Activated CD8-positive, alpha-beta memory T cell treated with anti-CD3 and anti-CD28 coated beads for 48 hours (primary cell): ENCODE results near the gene PDGFA.

Source experiments
- DNase-seq, 3 experiments: peaks; one replicate each; pipeline ENCODE4 v3.0.0-alpha.2; 2020; ENCODE audit warnings: low read depth in 2 of 3, low spot score in 2 of 3

Gene PDGFA

DNA sequence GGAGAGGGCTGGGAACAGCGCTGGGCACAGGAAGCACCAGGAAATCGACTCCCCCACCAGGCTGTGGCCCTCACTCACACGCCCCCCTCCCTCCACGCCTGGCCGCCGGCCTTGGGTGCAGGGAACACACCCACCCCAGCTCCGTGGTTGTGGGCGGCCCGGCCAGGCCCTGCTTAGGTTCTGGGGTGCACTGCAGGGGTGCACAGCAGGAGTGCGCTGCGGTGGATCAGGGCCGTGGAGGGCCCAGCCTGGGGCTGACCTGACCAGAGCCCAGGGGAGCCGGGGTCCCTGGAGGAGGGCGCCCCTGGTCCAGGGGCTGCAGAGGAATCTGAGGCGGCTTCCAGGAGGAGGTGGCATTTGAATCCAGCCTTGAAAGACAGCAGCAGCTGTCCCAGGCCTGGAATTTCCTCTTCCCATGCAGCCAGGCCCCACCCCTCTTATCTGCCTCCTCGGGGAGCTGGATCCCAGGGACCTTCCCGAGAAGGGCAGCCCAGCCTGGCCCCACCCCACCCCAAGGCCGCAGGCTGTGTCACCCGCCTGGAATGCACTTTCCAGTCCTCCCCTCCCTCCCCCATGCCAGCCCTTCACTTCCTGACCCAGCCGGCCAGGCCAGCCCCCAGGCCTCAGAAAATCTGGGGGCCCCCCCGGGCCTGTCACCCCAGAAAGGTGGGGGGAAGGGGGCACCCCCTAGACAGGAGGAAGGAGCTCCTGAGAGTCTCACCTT lies 18.4 kb upstream of the PDGFA start:
- DNase-seq, result no peak

DNA sequence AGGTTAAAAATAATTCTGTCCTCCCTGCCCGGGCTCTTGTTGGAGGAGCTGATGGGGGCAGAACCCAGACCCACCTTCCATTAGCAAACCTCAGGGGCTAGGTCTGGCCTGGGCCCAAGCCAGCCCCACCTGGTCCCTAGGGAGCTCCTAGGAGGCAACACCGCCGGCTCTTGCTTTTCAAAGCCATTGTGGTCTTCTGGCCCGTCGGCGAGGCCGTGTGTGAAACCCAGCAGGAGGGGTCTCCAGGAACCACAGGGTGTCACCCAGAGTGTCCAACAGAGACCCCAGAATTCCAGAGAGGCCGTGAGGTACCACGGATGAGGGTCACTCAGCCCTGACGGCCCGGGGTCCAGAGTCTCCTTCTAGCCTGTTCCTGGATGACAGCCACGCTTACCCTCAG lies 16.6 kb upstream of the PDGFA start:
- DNase-seq, result no peak

DNA sequence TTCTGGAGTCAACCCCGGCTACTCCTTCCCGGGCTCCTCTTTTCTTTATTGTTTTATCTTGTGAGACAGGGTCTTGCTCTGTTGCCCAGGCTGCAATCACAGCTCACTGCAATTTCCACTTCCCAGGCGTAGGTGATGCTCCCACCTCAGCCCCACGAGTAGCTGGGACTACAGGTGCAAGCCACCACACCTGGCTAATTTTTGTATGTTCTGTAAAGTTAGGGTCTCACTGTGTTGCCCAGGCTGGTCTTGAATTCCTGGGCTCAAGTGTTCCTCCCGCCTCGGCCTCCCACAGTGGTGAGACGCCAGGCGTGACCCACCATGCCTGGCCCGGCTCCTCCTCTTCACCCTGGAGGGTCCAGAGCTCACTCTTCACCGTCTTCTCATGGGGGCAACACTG lies 15.3 kb upstream of the PDGFA start:
- DNase-seq, result no peak

DNA sequence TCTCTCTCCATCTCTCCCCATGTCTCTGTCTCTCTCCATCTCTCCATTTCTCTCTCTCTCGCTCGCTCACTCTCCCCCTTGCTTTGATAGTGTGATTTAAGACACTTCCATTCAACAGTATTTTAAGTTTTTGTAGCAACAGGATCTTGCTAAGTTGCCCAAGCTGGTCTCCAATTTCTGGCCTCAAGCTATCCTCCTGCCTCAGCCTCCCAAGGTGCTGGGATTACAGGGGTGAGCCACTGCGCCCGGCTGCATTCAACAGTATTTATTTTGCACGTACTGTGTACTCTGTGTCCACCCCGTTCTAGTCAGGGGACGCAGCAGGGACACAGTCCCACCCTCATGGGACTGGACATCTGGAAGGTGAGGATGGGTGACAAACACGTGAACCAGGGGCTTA lies 14.4 kb upstream of the PDGFA start:
- DNase-seq, result no peak

DNA sequence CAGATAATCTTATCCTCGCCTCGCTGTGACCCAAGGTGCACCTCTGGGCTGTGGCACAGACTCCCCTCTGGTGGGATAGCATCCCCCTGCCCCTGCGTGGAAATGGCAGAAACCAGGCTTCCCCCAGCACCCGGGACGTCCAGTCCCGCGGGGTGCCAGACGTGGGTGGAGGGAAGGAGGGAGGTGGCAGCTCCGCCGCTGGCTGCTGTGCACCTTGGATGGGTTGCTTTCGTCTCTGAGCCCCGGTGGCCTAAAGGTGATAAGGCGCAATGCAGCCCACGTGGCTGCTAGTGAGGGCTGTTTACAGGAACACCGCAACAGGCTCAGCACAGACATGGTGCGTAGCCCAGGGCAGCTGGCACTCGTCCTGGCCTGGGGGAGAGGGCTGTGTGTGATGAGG lies 13.6 kb upstream of the PDGFA start:
- no peak for DNase-seq

DNA sequence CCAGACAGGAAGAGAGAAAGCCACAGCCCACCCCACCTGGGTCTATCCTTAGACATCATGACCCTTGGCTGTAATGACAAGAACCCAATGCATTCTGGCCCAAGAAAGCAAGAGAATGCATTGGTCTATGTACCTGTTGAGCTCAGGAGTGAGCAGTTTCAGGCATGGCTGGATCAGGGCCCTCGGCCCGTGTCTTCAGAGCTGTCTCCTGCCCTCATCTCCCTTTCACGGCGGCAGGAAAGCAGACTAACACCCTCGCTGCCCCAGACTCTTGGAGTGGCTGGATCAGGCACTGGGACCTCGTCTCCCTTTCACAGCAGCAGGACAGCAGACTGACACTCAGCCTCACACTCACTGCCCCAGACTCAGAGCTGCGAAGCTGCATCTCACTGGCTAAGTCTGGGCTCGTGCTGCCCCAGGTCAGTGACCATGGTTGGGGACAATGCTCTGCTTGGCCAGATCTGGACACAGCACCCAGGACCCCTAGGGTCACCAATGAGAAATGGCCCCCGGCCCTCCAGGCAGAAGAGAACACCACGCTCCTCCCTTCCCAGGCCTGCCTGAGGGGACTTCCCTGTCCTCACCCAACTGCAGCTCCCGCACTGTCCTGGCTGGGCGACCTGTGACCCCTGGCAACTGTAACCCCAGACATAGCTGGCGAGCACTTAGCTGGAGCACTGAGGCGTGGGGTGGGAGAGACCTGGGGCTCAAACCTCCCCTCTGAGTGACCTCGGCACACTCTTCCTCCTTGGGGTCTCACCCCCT lies 12.9 kb upstream of the PDGFA start:
- no peak for DNase-seq

DNA sequence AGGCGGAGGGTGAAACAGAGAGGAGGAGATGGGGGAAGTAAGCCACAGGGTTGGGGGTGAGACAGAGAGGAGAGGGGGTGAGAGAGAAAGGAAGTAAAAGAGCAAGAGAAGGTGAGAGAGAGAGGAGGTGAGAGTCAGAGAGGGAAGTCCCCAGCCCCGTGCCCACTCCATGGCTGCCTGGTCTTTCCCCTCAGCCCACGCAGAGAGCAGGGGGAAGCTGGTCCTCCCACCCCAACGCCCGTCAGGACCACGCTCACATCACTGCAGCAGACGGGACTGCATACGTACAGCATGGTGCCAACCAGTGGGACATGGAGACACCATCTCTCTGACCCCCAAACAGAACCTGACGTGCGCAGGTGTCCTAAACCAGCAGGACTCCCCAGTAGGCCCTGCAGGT lies 12.1 kb upstream of the PDGFA start:
- DNase-seq, result no peak

DNA sequence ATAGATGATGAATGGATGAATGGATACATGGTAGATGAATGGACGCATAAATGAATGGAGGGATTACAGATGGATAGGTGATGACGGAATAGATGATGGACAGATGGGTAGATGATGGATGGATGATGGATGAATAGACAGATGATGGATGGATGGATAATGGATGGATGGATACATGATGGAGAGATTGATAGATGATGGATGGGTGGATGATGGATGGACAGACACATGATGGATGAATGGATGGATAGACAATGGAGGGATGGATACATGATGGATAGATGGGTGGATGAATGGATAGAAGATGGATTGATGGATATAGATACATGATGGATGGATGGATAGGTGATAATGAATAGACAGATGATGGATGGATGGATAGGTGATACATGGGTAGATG lies 8.8 kb upstream of the PDGFA start:
- no peak for DNase-seq

DNA sequence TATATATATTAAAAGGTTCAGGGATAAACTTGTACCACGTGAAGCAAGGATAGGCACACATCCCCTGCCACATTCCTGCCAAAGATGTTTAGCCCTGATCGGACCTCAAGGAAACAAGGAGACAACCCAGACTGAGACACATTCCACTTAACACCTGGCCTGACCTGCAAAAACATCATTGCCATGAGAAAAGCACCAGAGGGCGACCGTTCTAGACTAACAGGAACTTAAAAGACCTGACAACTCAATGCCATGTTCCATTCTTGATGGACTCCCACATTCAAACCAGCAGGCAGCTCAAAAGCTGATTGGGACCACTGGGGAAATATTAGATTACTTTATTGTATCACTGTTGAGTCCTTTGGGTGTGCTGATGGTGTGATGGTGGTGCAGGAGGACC lies 8.1 kb upstream of the PDGFA start:
- DNase-seq, result no peak

DNA sequence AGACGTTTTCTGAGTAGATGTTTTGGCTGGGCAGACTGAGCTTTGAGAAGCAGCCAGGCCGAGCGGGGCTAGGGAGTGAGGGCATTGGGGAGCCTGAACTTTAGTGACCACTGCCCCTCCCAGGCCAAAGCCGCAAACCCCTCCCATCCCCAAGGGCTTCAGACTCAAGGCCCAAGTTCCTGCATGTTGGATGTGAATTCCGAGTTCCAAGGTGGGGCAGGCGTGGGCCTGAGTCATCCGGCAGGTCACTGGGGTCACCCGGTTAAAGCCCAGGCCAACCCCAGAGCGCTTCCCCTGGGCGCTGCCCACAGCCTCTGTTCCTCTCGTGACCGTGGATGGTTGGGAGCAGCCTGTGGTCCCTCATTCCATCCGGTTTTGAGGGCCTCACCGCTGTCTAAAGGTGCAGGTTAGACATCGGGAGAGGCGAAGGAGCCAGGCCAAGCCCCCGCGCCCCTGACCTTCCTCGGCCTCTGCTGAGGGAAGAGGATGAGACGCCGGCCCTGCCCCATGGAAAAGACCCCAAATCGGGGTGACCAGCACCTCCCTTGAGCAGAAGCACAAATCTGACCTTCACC lies 6.9 kb upstream of the PDGFA start:
- no peak for DNase-seq

DNA sequence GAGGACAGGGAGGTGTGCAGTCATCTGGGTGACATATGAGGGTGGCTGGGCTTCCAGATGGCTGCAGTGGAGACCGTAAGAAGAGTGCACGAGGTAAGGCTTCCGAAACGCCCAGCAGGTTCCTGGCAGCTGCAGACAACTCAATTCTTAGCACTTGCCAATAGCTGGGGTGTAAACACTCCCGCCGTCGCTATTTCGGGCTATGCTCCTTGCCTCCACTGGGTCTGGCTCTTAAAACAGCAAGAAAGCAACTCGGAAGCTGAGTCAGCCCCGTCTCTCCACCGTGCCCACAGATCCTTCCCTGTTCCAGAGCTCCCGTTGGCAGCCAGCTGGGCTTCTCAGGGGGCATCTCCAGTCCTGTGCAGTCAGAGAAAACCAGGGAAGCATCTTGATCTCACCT lies 6.1 kb upstream of the PDGFA start:
- DNase-seq, result no peak

DNA sequence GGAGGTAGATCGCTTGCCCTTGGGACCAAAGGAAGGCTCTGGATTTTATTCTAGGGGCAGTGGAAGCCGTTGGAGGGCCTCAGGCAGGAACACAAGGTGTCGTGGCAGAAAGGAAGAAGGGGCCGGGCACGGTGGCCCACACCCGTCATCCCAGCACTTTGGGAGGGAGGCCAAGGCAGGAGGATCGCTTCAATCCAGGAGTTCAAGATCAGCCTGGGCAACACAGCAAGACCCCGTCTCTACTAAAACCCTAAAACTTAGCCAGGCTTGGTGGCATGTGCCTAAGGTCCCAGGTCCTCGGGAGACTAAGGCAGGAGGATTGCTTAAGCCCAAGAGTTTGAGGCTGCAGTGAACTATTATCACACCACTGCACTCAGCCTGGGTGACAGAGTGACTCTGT lies 5.2 kb upstream of the PDGFA start:
- no peak for DNase-seq

DNA sequence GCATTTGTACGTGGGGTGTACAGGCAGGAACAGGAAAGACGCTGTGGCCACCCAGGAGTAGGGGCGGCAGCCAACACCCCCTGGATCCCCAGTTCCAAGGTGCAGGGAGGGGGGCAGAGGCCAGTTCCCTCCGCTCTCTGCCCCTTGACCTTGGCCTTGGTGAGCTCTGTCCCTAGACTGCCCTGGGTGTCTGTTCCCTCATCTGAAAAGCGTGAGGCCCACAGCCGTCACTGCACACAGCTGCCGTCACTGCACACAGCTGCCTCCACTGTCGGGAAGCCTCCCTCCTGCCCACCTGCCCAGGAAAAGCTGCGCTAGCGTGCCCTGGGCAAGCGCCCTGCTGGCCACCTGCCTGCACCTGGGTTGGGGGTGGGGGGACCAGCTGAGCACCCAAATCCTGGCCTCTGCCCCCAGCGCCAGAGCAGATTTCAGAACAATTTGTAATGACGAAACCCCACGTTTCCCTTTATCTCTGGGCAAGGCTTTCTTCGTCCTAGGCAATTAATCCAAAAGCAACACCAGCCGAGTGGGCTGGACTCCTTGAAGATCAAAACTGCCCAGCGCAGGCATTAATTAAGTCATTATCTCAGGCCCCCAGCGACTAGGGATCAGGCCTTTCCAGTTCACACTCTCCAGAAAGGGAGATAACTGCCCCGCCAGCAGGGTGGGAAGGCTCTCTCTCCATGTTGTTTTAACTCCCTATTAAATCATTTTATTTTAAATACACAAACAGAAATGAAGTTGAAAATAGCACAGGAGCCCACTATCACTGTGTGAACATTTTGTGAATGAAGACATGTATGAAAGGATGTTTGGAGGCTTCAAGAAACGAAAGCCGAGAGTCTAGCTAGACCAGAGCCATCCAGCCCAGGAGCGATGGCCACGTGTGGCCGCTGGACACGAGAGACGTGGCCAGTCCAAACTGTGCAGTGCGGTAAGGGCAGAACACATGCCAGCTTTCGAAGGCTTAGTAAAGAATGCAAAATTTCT lies 4.0 kb upstream of the PDGFA start:
- no peak for DNase-seq

DNA sequence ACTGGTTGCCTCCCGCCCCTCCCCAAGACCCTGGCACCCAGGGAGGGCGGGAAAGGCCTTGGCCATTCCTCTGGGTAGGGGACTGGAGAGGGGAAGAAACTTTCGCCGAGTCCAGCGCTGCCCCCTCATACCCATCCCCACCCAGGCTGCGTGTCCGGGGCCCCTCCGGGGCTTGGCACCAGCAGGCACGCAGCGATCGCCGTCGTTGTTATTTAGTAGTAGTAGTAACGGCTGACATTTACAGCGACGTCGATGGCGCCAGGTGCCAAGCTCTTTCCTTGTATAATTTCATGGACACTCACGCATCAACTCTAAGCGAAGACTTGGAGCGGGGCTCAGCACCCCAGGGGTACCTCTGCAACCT lies 3.3 kb upstream of the PDGFA start:
- no peak for DNase-seq

DNA sequence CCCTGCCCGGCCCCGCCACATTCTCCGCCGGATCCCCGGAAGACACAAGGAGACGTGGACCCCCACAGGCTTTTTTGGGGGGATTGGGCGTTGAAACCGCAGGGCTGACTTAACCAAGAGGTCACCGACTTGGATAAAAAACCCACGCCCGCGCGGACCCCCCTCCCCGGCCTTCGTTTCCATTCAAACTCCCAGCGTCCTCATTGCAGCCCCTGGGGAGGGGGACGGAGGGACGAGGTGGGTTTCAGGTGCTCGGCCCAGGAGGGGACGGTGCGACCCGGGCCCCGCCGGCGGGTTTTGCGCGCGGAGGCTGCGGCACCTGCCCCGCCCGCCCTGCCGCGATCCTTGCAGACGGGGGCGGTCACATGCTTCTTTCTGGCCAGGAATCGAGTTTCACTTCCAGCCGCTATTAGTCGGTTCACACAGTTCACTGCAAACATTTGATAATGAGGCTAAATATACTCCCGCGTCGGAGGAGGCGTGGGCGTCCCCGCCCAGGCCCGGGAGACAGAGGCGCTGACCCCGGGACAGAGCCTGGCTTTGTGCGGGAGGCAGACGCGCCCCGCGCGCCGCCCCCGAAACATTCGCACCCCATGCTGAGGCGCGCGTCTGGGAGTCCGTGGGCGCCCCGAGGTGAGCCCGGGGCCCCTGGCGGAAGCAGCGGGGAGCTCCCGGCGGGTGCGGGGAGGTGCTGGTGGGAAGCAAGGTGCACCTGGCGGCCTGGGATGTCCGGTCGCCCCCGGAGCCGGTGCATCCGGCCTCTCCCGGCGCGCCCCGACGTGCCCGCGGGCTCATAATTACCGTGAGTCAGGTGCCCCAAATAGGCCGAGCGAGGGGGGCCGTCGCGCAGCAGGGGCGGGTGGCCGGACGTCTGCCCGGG lies 2.7 kb upstream of the PDGFA start:
- DNase-seq, result no peak

DNA sequence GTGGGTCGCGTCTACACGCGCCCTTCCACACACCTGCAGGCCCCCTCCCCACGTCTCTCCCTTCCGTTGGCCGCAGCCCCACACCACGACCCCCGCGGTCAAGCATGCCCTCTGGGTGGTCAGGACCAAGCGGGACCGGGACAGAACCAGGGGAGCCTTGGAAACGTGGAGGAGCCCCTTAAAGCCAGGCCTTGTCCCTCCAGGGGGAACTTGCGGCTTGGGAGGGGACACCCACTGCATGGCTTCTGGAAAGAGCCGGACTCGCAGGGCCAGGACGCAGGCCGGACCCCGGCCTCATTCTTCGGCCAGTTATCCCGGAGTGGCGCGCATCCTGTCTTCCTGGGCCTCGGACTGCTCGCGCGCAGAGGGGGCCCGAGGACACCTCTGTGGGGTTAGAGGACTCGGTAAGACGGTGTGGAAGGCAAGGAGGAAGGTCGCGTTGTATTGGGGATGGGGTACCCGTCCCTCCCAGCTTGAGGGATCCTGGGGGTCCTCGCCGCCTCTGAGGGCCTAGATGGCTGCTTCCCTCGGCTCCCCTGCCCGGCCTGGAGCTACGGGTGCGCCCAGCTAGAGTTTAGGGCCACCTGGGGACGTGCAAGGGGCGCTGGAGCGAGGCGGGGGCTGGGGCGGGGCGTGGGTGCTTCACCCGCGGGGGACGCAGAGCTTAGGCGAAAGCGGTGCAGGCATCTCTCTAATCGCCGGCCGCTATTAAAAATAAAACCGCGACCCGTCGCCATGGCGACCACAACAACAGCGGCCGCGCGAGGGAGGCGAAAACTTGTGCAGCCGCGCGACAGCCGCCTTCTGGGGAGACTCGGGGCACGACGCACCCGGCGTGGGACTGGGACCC lies 1.8 kb upstream of the PDGFA start:
- no peak for DNase-seq

DNA sequence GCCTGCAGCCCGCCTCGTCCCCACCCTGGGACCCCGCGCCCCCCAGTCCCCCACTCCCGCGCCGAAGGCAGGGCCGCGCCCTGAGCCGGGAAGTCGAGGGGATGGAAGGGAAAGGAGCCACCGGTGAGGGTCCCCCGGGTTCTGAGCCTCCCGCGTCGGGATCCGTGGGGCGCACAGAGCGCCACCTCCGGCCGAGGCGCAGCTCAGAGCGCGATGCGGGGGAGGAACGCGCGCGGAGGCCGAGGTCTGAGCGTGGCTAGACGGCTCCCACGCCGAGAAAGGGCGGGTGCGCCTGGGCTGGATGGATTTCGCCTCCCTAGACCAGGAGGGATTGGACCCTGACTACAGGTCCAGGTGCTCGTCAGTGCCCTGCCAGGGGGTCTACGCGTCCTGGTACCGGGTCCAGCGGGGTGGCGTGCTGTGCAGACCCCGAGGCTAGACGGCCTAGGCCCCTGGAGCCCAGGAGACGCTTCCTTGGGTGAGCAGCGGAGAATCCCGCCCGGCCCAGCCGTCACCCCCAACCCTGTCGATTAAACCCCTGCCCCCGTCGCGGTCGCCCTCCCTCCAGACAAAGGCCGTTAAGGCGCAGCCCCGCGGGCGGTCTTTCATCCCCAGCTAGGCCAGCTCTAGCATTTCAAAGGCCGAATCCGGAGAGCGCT lies 986 bp upstream of the PDGFA start:
- no peak for DNase-seq

DNA sequence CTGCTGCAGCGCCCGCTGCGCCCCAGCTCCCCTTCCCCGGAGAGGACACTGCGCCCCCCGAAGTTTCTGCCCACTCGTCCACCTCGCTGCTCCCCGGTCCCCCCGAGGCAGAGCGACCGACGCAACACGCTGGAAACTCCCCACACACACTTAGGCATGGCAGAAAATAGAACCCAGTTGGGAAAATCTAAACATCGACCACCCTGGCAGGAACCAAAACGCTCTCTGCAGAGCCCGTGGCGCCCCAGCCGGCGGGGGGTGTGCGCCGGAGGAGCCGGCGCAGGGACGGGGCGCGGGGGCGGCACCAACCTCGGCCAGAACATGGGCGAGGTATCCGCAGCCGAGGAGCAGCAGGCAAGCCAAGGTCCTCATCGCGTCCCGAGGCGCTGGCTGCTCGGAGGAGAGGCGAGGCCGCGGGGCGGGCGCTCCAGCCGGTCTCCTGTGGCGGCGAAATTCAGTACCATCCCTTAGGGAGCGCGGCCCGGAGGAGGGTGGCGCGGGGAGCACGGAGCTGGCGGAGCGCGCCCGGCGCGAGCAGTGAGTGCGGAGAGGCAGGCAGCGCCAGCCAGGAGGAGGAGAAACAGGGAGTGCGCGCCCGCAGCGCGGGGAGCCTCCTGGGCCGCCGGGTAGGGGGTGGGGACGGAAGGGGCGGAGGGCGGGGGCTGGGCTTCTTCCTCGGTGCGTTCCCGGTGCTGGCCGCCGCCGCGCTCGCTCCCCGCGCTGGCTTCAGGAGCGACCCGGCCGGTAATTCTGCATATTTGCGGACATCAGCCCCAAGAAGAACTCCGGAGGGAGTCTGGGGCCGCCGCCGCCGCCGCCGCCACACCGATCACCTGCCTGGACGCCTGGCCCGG lies 789 bp downstream of the PDGFA start:
- DNase-seq, result no peak
